ENCODE measurements around the gene HCST. TPM values are rescaled to one million over a fixed set of nuclear protein-coding genes. Genes with fewer than 3 reads are reported as not detected.
"Not testable (repeated sequence)": the region's sequence is repeated elsewhere in the genome, so short reads cannot be mapped to it uniquely, and the experiment has no call there.

HCST gene
- total RNA-seq, 1 donor from 2014 or later: 1.3 TPM

- H3K36me3 ChIP-seq (ENCODE audit: control insufficient read depth, insufficient read depth, low read length): peaks cover 19% of the 10 kb centered on the region
- no peak overlapping the region for H3K4me3 ChIP-seq (ENCODE audit: low read depth, low read length)
- FAIRE-seq (no peak), DNase-seq (ENCODE audit: low read depth) (no peak)
- H3K27me3 ChIP-seq (ENCODE audit: control insufficient read depth, insufficient read depth, low read length): no peaks in the 10 kb centered on the region
- no peak for TF ChIP-seq CTCF (IDR thresholded peaks at IDR 0.05; ENCODE audit: insufficient read depth, low read length, severe bottlenecking)
Observed at GRCh38 chr19:35889370-35890112, 12.8 kb upstream of the HCST start.

GRCh38 chr19:35890113-35890650, 12.1 kb upstream of the HCST start:
- Histone ChIP-seq H3K36me3 (ENCODE audit: control insufficient read depth, insufficient read depth, low read length) (peaks cover 19% of the 10 kb centered on the region), H3K4me3 (ENCODE audit: low read depth, low read length) (no peak overlapping the region), H3K27me3 (ENCODE audit: control insufficient read depth, insufficient read depth, low read length) (no peaks in the 10 kb centered on the region)
- DNase-seq (ENCODE audit: low read depth) (no peak), FAIRE-seq (no peak)
- no peak for TF ChIP-seq CTCF (IDR thresholded peaks at IDR 0.05; ENCODE audit: insufficient read depth, low read length, severe bottlenecking)

GRCh38 chr19:35891819-35892218, 10.5 kb upstream of the HCST start:
- H3K36me3 ChIP-seq (ENCODE audit: control insufficient read depth, insufficient read depth, low read length): peaks cover 29% of the 10 kb centered on the region
- FAIRE-seq; H3K4me3 ChIP-seq (ENCODE audit: low read depth, low read length); H3K27me3 ChIP-seq (ENCODE audit: control insufficient read depth, insufficient read depth, low read length); DNase-seq (ENCODE audit: low read depth): not testable (repeated sequence)

GRCh38 chr19:35894342-35894741, 8.0 kb upstream of the HCST start:
- Histone ChIP-seq H3K27me3 (ENCODE audit: control insufficient read depth, insufficient read depth, low read length) (no peaks in the 10 kb centered on the region), H3K4me3 (ENCODE audit: low read depth, low read length) (no peak overlapping the region), H3K36me3 (ENCODE audit: control insufficient read depth, insufficient read depth, low read length) (peaks cover 27% of the 10 kb centered on the region)
- DNase-seq (ENCODE audit: low read depth): no peak
- FAIRE-seq: no peak
- TF ChIP-seq CTCF (IDR thresholded peaks at IDR 0.05; ENCODE audit: insufficient read depth, low read length, severe bottlenecking): no peak

- Histone ChIP-seq H3K4me3 (ENCODE audit: low read depth, low read length) (no peak overlapping the region), H3K27me3 (ENCODE audit: control insufficient read depth, insufficient read depth, low read length) (no peaks in the 10 kb centered on the region), H3K36me3 (ENCODE audit: control insufficient read depth, insufficient read depth, low read length) (peaks cover 15% of the 10 kb centered on the region)
- TF ChIP-seq CTCF (IDR thresholded peaks at IDR 0.05; ENCODE audit: insufficient read depth, low read length, severe bottlenecking): no peak
- DNase-seq (ENCODE audit: low read depth) (no peak), FAIRE-seq (no peak)
Observed at GRCh38 chr19:35895911-35896642, 6.3 kb upstream of the HCST start.

GRCh38 chr19:35896643-35897040, 5.7 kb upstream of the HCST start:
- DNase-seq (ENCODE audit: low read depth): no peak
- no peak for FAIRE-seq
- no peak for TF ChIP-seq CTCF (IDR thresholded peaks at IDR 0.05; ENCODE audit: insufficient read depth, low read length, severe bottlenecking)
- Histone ChIP-seq H3K36me3 (ENCODE audit: control insufficient read depth, insufficient read depth, low read length) (peaks cover 15% of the 10 kb centered on the region), H3K27me3 (ENCODE audit: control insufficient read depth, insufficient read depth, low read length) (no peaks in the 10 kb centered on the region), H3K4me3 (ENCODE audit: low read depth, low read length) (no peak overlapping the region)

Measured in bronchial epithelial cell (primary cell).